HG03520 (cell line): ENCODE results near the gene ALK.

ENCODE experiments used
- ATAC-seq: cut with Tn5 transposase; IDR thresholded peaks from one replicate; pipeline ENCODE4 v1.9.1; 2021; ENCODE audit warnings: mild to moderate bottlenecking, moderate library complexity; ENCODE audit not compliant: unreplicated experiment

The ALK gene

GRCh38 chr2:29544917-29545316 is 376.5 kb downstream of the ALK start:
- ATAC-seq: no peak

- no peak for ATAC-seq
Observed at GRCh38 chr2:29544031-29544430, 377.4 kb downstream of the ALK start.

- no peak for ATAC-seq
Observed at GRCh38 chr2:29535188-29535587, 386.2 kb downstream of the ALK start.

GRCh38 chr2:29532436-29532835 is 388.9 kb downstream of the ALK start:
- ATAC-seq: no peak

- no peak for ATAC-seq
Observed at GRCh38 chr2:29531626-29532025, 389.8 kb downstream of the ALK start.

GRCh38 chr2:29530281-29530680 is 391.1 kb downstream of the ALK start:
- ATAC-seq: no peak

- ATAC-seq: no peak
Observed at GRCh38 chr2:29528891-29529520, 392.4 kb downstream of the ALK start.

GRCh38 chr2:29528371-29528770 is 393.0 kb downstream of the ALK start:
- ATAC-seq: no peak

GRCh38 chr2:29527947-29528346 is 393.4 kb downstream of the ALK start:
- no peak for ATAC-seq

- no peak for ATAC-seq
Observed at GRCh38 chr2:29526587-29527586, 394.5 kb downstream of the ALK start.

- no peak for ATAC-seq
Observed at GRCh38 chr2:29525921-29526320, 395.5 kb downstream of the ALK start.

GRCh38 chr2:29524652-29525051 is 396.7 kb downstream of the ALK start:
- no peak for ATAC-seq

GRCh38 chr2:29522951-29523669 is 398.3 kb downstream of the ALK start:
- ATAC-seq: no peak

- no peak for ATAC-seq
Observed at GRCh38 chr2:29520001-29520400, 401.4 kb downstream of the ALK start.

- no peak for ATAC-seq
Observed at GRCh38 chr2:29519338-29519925, 402.0 kb downstream of the ALK start.

GRCh38 chr2:29518646-29519337 is 402.6 kb downstream of the ALK start:
- ATAC-seq: no peak

GRCh38 chr2:29518010-29518409 is 403.4 kb downstream of the ALK start:
- ATAC-seq: no peak

GRCh38 chr2:29517413-29517812 is 404.0 kb downstream of the ALK start:
- no peak for ATAC-seq

GRCh38 chr2:29516767-29517166 is 404.6 kb downstream of the ALK start:
- no peak for ATAC-seq

- no peak for ATAC-seq
Observed at GRCh38 chr2:29509878-29510277, 411.5 kb downstream of the ALK start.

- ATAC-seq: no peak
Observed at GRCh38 chr2:29509397-29509796, 412.0 kb downstream of the ALK start.
